Keratinocyte (primary cell): ENCODE results near the gene GRB14. TPM values are rescaled to one million over a fixed set of nuclear protein-coding genes. Genes with fewer than 3 reads are reported as not detected.

ENCODE experiments used
- DNase-seq: peaks from one replicate; pipeline ENCODE4 v3.0.0-alpha.2; 2011; ENCODE audit warnings: low read depth, missing footprints, low spot score
- FAIRE-seq: peaks from 2 replicates; lab custom pipeline; 2011; peaks lifted over from hg19 to GRCh38; lab: Jason Lieb, UNC
- H2AFZ ChIP-seq: 2 replicates; pipeline ENCODE4 v1.6.0; 2012; ENCODE audit warnings: low read length, control low read depth, inconsistent platforms; ENCODE audit not compliant: control insufficient read depth
- H3K27ac ChIP-seq: 2 replicates; pipeline ENCODE4 v1.5.1; 2011; ENCODE audit warnings: low read length; ENCODE audit not compliant: control insufficient read depth, insufficient read depth
- H3K27me3 ChIP-seq: 3 replicates; pipeline ENCODE4 v1.6.0; 2011; ENCODE audit warnings: low read length; ENCODE audit not compliant: control insufficient read depth, insufficient read depth; ENCODE audit errors: extremely low read depth
- H3K36me3 ChIP-seq, 2 experiments: 2 replicates in 1 of 2; 3 replicates in 1 of 2; pipeline ENCODE4 v1.5.1; 2011; ENCODE audit warnings: low read length in 2 of 2, mild to moderate bottlenecking in 1 of 2; ENCODE audit not compliant: control insufficient read depth in 2 of 2, insufficient read depth in 2 of 2; ENCODE audit errors: extremely low read depth in 1 of 2
- H3K4me1 ChIP-seq: 3 replicates; pipeline ENCODE4 v1.5.1; 2011; ENCODE audit warnings: low read length; ENCODE audit not compliant: control insufficient read depth, insufficient read depth; ENCODE audit errors: extremely low read depth
- H3K4me2 ChIP-seq: 3 replicates; pipeline ENCODE4 v1.6.0; 2011; ENCODE audit warnings: low read depth, low read length; ENCODE audit not compliant: control insufficient read depth, insufficient read depth; ENCODE audit errors: extremely low read depth
- H3K4me3 ChIP-seq, 3 experiments: fragments of 200-600 bp in 1 of 3; sonication (generic) in 1 of 3; 2 replicates in 2 of 3; 3 replicates in 1 of 3; pipeline ENCODE4 v1.5.1; 2011 to 2016; ENCODE audit warnings: low read length in 3 of 3, mild to moderate bottlenecking in 3 of 3, control low read depth in 2 of 3, inconsistent platforms in 1 of 3, low read depth in 1 of 3, mixed read lengths in 1 of 3, mixed run types in 1 of 3, moderate library complexity in 1 of 3; ENCODE audit not compliant: control insufficient read depth in 2 of 3, insufficient read depth in 2 of 3; ENCODE audit errors: extremely low read depth in 1 of 3
- H3K79me2 ChIP-seq: 2 replicates; pipeline ENCODE4 v1.6.0; 2012; ENCODE audit warnings: low read length; ENCODE audit not compliant: control insufficient read depth, insufficient read depth
- H3K9ac ChIP-seq: 3 replicates; pipeline ENCODE4 v1.6.0; 2011; ENCODE audit warnings: low read length; ENCODE audit not compliant: control insufficient read depth, insufficient read depth; ENCODE audit errors: extremely low read depth
- H3K9me1 ChIP-seq: 3 replicates; pipeline ENCODE4 v1.6.0; 2011; ENCODE audit warnings: low read length; ENCODE audit not compliant: control insufficient read depth, insufficient read depth; ENCODE audit errors: extremely low read depth
- H3K9me3 ChIP-seq: 2 replicates; pipeline ENCODE4 v1.5.1; 2012; ENCODE audit warnings: low read depth, low read length; ENCODE audit not compliant: control insufficient read depth
- H4K20me1 ChIP-seq: 3 replicates; pipeline ENCODE4 v1.6.0; 2011; ENCODE audit warnings: low read length; ENCODE audit not compliant: control insufficient read depth, insufficient read depth; ENCODE audit errors: extremely low read depth
- EZH2 ChIP-seq: IDR thresholded peaks from one replicate; pipeline ENCODE4 v1.6.1; 2012; ENCODE audit warnings: inconsistent platforms, mild to moderate bottlenecking, low read length, moderate library complexity
- dilution Hi-C: fragments of 300-500 bp; cut with MboI; formaldehyde crosslinking; loops from one replicate; pipeline ENCODE4 v1.7.0; 2020; ENCODE audit warnings: low sequenced_read_pairs; ENCODE audit not compliant: extremely low pct_ligation_motif_present
- polyA plus RNA-seq, 5 experiments: library from polyadenylated mRNA; depleted of rRNA in 3 of 5; stranded (reverse) in 3 of 5; stranded (forward) in 1 of 5; unstranded in 1 of 5; fragments of >200 nt; gene quantifications; 1 replicate in 1 of 5; 2 replicates in 3 of 5; 3 replicates in 1 of 5; pipeline versions ENCODE4 v1.2.1 to v1.2.3, GENCODE V29; 2011 to 2012; ENCODE audit warnings: missing spikeins in 2 of 5, low read depth in 1 of 5, low replicate concordance in 1 of 5
- TF ChIP-seq, protein P1 (sequence below), 3 experiments: IDR thresholded peaks in 1 of 3; conservative IDR thresholded peaks in 1 of 3; optimal IDR thresholded peaks in 1 of 3; 2 replicates in 2 of 3; 3 replicates in 1 of 3; pipeline versions ENCODE3 to v1.5.1; 2011; ENCODE audit warnings: low read length in 3 of 3, mild to moderate bottlenecking in 3 of 3, moderate library complexity in 2 of 3, control low read depth in 1 of 3, inconsistent platforms in 1 of 3; ENCODE audit not compliant: insufficient read depth in 2 of 3; ENCODE audit errors: extremely low read depth in 1 of 3

The GRB14 gene
- polyA plus RNA-seq, 1 donor (not counting 4 experiments of a cell fraction or from before 2014, with no cell fraction given) = 4.2 TPM

- Histone ChIP-seq H3K27ac (no peak overlapping the region), H3K79me2 (no peaks in the 10 kb centered on the region), H3K27me3 (no peaks in the 10 kb centered on the region), H3K4me1 (peaks cover 12% of the 10 kb centered on the region), H3K4me2 (no peak overlapping the region), H4K20me1 (no peaks in the 10 kb centered on the region), H2AFZ (no peak overlapping the region), H3K9me1 (no peaks in the 10 kb centered on the region), H3K36me3 (no peaks in the 10 kb centered on the region), H3K9me3 (no peaks in the 10 kb centered on the region), H3K4me3 (no peak overlapping the region), H3K9ac (no peak overlapping the region)
- dilution Hi-C loops = no loop called here
- TF ChIP-seq, protein P1, sequence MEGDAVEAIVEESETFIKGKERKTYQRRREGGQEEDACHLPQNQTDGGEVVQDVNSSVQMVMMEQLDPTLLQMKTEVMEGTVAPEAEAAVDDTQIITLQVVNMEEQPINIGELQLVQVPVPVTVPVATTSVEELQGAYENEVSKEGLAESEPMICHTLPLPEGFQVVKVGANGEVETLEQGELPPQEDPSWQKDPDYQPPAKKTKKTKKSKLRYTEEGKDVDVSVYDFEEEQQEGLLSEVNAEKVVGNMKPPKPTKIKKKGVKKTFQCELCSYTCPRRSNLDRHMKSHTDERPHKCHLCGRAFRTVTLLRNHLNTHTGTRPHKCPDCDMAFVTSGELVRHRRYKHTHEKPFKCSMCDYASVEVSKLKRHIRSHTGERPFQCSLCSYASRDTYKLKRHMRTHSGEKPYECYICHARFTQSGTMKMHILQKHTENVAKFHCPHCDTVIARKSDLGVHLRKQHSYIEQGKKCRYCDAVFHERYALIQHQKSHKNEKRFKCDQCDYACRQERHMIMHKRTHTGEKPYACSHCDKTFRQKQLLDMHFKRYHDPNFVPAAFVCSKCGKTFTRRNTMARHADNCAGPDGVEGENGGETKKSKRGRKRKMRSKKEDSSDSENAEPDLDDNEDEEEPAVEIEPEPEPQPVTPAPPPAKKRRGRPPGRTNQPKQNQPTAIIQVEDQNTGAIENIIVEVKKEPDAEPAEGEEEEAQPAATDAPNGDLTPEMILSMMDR (optimal IDR thresholded peaks at IDR 0.05 in 1 of 3, IDR thresholded peaks at IDR 0.05 in 1 of 3, conservative IDR thresholded peaks at IDR 0.05 in 1 of 3; ENCODE audit: extremely low read depth in 1 of 3, insufficient read depth in 2 of 3, low read length in 3 of 3) = no peak
- no peak for TF ChIP-seq EZH2
- FAIRE-seq (no peak), DNase-seq (no peak)
Observed at GRCh38 chr2:164661349-164661748, 40.1 kb upstream of the GRB14 start.

DNA sequence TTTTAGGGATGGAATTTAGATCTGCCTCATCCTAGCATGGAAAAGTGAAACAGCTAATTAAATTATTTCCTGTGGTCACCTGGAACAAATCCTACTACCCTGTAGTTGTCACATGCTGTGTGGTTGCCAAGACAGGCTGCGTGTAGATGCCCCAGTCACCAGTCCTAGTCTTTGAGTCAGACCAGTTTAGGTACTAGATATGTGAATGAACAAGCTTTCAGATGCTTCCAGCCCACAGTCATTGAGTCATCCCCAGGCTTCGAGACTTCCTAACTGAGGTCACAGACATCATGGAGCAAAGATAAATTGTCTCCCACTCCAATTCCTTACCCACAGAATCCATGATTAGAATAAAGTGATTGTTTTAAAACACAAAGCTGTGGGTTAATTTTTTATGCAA, 35.8 kb upstream of the GRB14 start:
- peak overlapping the region; percentile 44 for H3K27ac ChIP-seq
- dilution Hi-C loops = no loop called here
- H3K4me1 ChIP-seq = peaks cover 20% of the 10 kb centered on the region
- H3K4me2 ChIP-seq = no peak overlapping the region
- no peak for TF ChIP-seq EZH2
- TF ChIP-seq, protein P1 (optimal IDR thresholded peaks at IDR 0.05 in 1 of 3, IDR thresholded peaks at IDR 0.05 in 1 of 3, conservative IDR thresholded peaks at IDR 0.05 in 1 of 3; ENCODE audit: extremely low read depth in 1 of 3, insufficient read depth in 2 of 3, low read length in 3 of 3) = no peak
- no peaks in the 10 kb centered on the region for H3K79me2 ChIP-seq
- no peak overlapping the region for H2AFZ ChIP-seq
- no peaks in the 10 kb centered on the region for H3K9me1 ChIP-seq
- H4K20me1 ChIP-seq = no peaks in the 10 kb centered on the region
- H3K4me3 ChIP-seq = no peak overlapping the region
- no peak overlapping the region for H3K9ac ChIP-seq
- FAIRE-seq = peak; percentile 94
- peak; percentile 65 for DNase-seq
- H3K36me3 ChIP-seq = no peaks in the 10 kb centered on the region
- no peaks in the 10 kb centered on the region for H3K9me3 ChIP-seq
- H3K27me3 ChIP-seq = no peaks in the 10 kb centered on the region
